Transverse colon (tissue), 3 donors: ENCODE data around the gene CHD2.

Experiments used
- EP300 ChIP-seq: sonication (generic); formaldehyde crosslinking; IDR thresholded peaks from one replicate; pipeline ENCODE4 v1.6.1; 2017; ENCODE audit warnings: antibody characterized with exemption, low read depth
- TF ChIP-seq, protein P1 (sequence below), 5 experiments: fragments of 200-600 bp in 3 of 5; fragments of 450-650 bp in 2 of 5; sonication (generic) in 3 of 5; IDR thresholded peaks; 1 replicate in 2 of 5; 2 replicates in 3 of 5; pipeline ENCODE4 v1.5.1; 2016 to 2017; ENCODE audit warnings: antibody characterized with exemption in 5 of 5, inconsistent platforms in 3 of 5, mild to moderate bottlenecking in 2 of 5, moderate library complexity in 1 of 5

- TF ChIP-seq, protein P1, sequence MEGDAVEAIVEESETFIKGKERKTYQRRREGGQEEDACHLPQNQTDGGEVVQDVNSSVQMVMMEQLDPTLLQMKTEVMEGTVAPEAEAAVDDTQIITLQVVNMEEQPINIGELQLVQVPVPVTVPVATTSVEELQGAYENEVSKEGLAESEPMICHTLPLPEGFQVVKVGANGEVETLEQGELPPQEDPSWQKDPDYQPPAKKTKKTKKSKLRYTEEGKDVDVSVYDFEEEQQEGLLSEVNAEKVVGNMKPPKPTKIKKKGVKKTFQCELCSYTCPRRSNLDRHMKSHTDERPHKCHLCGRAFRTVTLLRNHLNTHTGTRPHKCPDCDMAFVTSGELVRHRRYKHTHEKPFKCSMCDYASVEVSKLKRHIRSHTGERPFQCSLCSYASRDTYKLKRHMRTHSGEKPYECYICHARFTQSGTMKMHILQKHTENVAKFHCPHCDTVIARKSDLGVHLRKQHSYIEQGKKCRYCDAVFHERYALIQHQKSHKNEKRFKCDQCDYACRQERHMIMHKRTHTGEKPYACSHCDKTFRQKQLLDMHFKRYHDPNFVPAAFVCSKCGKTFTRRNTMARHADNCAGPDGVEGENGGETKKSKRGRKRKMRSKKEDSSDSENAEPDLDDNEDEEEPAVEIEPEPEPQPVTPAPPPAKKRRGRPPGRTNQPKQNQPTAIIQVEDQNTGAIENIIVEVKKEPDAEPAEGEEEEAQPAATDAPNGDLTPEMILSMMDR (IDR thresholded peaks at IDR 0.05), result no peak
- no peak for TF ChIP-seq EP300
These were observed 172.6 kb downstream of the CHD2 start for GRCh38 chr15:93072411-93073394.
